Endothelial cell of umbilical vein (primary cell): Measurements from ENCODE around the gene SPRY1. TPM values are rescaled to one million over a fixed set of nuclear protein-coding genes. Genes with fewer than 3 reads are reported as not detected.

Source experiments
- BruUV-seq: library from RNA; stranded (reverse); fragments of 400-500 nt; replicated peaks from 2 replicates; lab custom pipeline; 2021; lab: Mats Ljungman, UMichigan
- CTCF ChIA-PET: fragments of 300-600, 350-600 bp; sonication (Branson Sonifier 250); formaldehyde crosslinking; loops from one replicate; lab custom pipeline; 2021; ENCODE audit warnings: antibody characterized with exemption, inconsistent platforms; lab: Charles Lee
- POLR2A ChIA-PET: fragments of 300-600, 350-600 bp; sonication (Branson Sonifier 250); formaldehyde crosslinking; loops from one replicate; lab custom pipeline; 2021; ENCODE audit warnings: antibody characterized with exemption, inconsistent platforms; lab: Charles Lee
- DNase-seq: peaks from one replicate; pipeline ENCODE4 v3.0.0-alpha.2; 2011; ENCODE audit warnings: low read depth, low spot score
- FAIRE-seq: peaks from 2 replicates; lab custom pipeline; 2011; peaks lifted over from hg19 to GRCh38; lab: Jason Lieb, UNC
- H2AFZ ChIP-seq: 2 replicates; pipeline ENCODE4 v1.6.0; 2012; ENCODE audit warnings: low read depth, low read length, control low read depth, inconsistent platforms
- H3K27ac ChIP-seq: 2 replicates; pipeline ENCODE4 v1.5.1; 2011; ENCODE audit warnings: low read depth, mild to moderate bottlenecking, control low read depth, low read length, moderate library complexity; ENCODE audit not compliant: insufficient read depth
- H3K27me3 ChIP-seq, 2 experiments: 2 replicates each; pipeline versions ENCODE4 v1.6.0 to v1.6.1; 2011; ENCODE audit warnings: low read length in 2 of 2, mixed read lengths in 1 of 2; ENCODE audit not compliant: control insufficient read depth in 2 of 2, insufficient read depth in 2 of 2
- H3K36me3 ChIP-seq, 2 experiments: 2 replicates in 1 of 2; 3 replicates in 1 of 2; pipeline ENCODE4 v1.5.1; 2011; ENCODE audit warnings: low read length in 2 of 2, mild to moderate bottlenecking in 1 of 2, moderate library complexity in 1 of 2; ENCODE audit not compliant: control insufficient read depth in 2 of 2, insufficient read depth in 2 of 2; ENCODE audit errors: extremely low read depth in 1 of 2
- H3K4me1 ChIP-seq: 3 replicates; pipeline ENCODE4 v1.5.1; 2011; ENCODE audit warnings: mild to moderate bottlenecking, low read length; ENCODE audit not compliant: control insufficient read depth, insufficient read depth; ENCODE audit errors: extremely low read depth
- H3K4me2 ChIP-seq: 2 replicates; pipeline ENCODE4 v1.6.1; 2011; ENCODE audit warnings: low read length, control low read depth, mixed read lengths; ENCODE audit not compliant: insufficient read depth
- H3K4me3 ChIP-seq, 3 experiments: fragments of 200-600 bp in 1 of 3; sonication (generic), shearing (Covaris generic) in 1 of 3; replicated peaks in 1 of 3; 2 replicates each; pipeline ENCODE4 v1.5.1; 2011 to 2016; ENCODE audit warnings: control low read depth in 3 of 3, low read length in 3 of 3, mild to moderate bottlenecking in 2 of 3, inconsistent platforms in 1 of 3, low read depth in 1 of 3, moderate library complexity in 1 of 3; ENCODE audit not compliant: insufficient read depth in 1 of 3
- H3K79me2 ChIP-seq: 2 replicates; pipeline ENCODE4 v1.6.0; 2012; ENCODE audit warnings: low read length, inconsistent platforms; ENCODE audit not compliant: control insufficient read depth, insufficient read depth
- H3K9ac ChIP-seq: replicated peaks from 2 replicates; pipeline ENCODE3; 2011; ENCODE audit warnings: low read length, control low read depth; ENCODE audit not compliant: insufficient read depth; ENCODE audit errors: extremely low read depth
- H3K9me1 ChIP-seq: replicated peaks from 3 replicates; pipeline ENCODE4 v1.6.0; 2011; ENCODE audit warnings: mild to moderate bottlenecking, low read length; ENCODE audit not compliant: control insufficient read depth, insufficient read depth; ENCODE audit errors: extremely low read depth
- H3K9me3 ChIP-seq: replicated peaks from 2 replicates; pipeline ENCODE4 v1.5.1; 2012; ENCODE audit warnings: low read length, inconsistent platforms; ENCODE audit not compliant: control insufficient read depth, insufficient read depth
- H4K20me1 ChIP-seq: replicated peaks from 2 replicates; pipeline ENCODE3; 2011; ENCODE audit warnings: mild to moderate bottlenecking, low read length; ENCODE audit not compliant: control insufficient read depth, insufficient read depth; ENCODE audit errors: extremely low read depth
- GATA2 ChIP-seq: IDR thresholded peaks from 2 replicates; pipeline ENCODE4 v1.7.0; 2011; ENCODE audit warnings: low read depth, mild to moderate bottlenecking, moderate library complexity, mixed read lengths, low read length; ENCODE audit not compliant: insufficient read length, insufficient read depth
- MAX ChIP-seq: IDR thresholded peaks from 2 replicates; pipeline ENCODE4 v1.6.1; 2011; ENCODE audit not compliant: insufficient read depth, insufficient read length
- POLR2A ChIP-seq: IDR thresholded peaks from 2 replicates; pipeline ENCODE4 v1.6.1; 2012; ENCODE audit warnings: low read depth, mild to moderate bottlenecking, control low read depth, low read length
- POLR2AphosphoS5 ChIP-seq: IDR thresholded peaks from 2 replicates; pipeline ENCODE4 v1.6.1; 2012; ENCODE audit warnings: low read depth, mild to moderate bottlenecking, control low read depth, low read length, moderate library complexity; ENCODE audit not compliant: insufficient read depth
- dilution Hi-C: fragments of 300-500 bp; cut with MboI; formaldehyde crosslinking; loops from one replicate; pipeline ENCODE4 v1.15.0; 2019; ENCODE audit warnings: low sequenced_read_pairs; ENCODE audit not compliant: extremely low pct_ligation_motif_present
- intact Hi-C: fragments of 100-400 bp; cut with micrococcal nuclease; formaldehyde crosslinking; loops from one replicate; pipeline ENCODE4 v1.10.0; 2022
- polyA plus RNA-seq, 4 experiments: library from polyadenylated mRNA; depleted of rRNA in 3 of 4; stranded (reverse) in 3 of 4; unstranded in 1 of 4; fragments of >200 nt; gene quantifications; 2 replicates each; pipeline versions ENCODE4 v1.2.1 to v1.2.3, GENCODE V29; 2011 to 2012; ENCODE audit warnings: missing spikeins in 1 of 4
- total RNA-seq: library from RNA; stranded (reverse); gene quantifications from 2 replicates; pipeline ENCODE4 v1.2.3, GENCODE V29; 2021

The SPRY1 gene
- total and polyA plus RNA-seq, 2 donors (not counting 3 experiments of a cell fraction or from before 2014, with no cell fraction given), result 14.1 to 43.7 TPM

- DNase-seq (no peak), FAIRE-seq (no peak)
- dilution Hi-C loops, result no loop called here
- Histone ChIP-seq H3K79me2 (no peaks in the 10 kb centered on the region), H3K9me1 (no peaks in the 10 kb centered on the region), H3K9me3 (no peaks in the 10 kb centered on the region), H3K4me3 (no peak overlapping the region), H4K20me1 (no peaks in the 10 kb centered on the region), H3K27ac (no peak overlapping the region), H3K9ac (no peak overlapping the region), H3K36me3 (no peaks in the 10 kb centered on the region), H3K27me3 (no peaks in the 10 kb centered on the region), H3K4me1 (peaks cover 20% of the 10 kb centered on the region), H3K4me2 (no peak overlapping the region), H2AFZ (no peak overlapping the region)
- ChIA-PET POLR2A (no interaction called here), CTCF (no interaction called here)
- intact Hi-C loops, result no loop called here
- TF ChIP-seq POLR2A (no peak), POLR2AphosphoS5 (no peak), MAX (no peak)
- no TSS peak for BruUV-seq
Measured at GRCh38 chr4:123365412-123365811, 31.2 kb upstream of the SPRY1 start.

- no TSS peak for BruUV-seq
- ChIA-PET CTCF (no interaction called here), POLR2A (no interaction called here)
- Histone ChIP-seq H2AFZ (no peak overlapping the region), H3K9ac (no peak overlapping the region), H3K79me2 (no peaks in the 10 kb centered on the region), H3K27me3 (no peaks in the 10 kb centered on the region), H3K4me2 (no peak overlapping the region), H3K27ac (no peak overlapping the region), H3K9me3 (no peaks in the 10 kb centered on the region), H3K36me3 (no peaks in the 10 kb centered on the region), H3K4me3 (no peak overlapping the region), H4K20me1 (no peaks in the 10 kb centered on the region), H3K4me1 (peaks cover 11% of the 10 kb centered on the region), H3K9me1 (no peaks in the 10 kb centered on the region)
- intact Hi-C loops, result no loop called here
- FAIRE-seq (no peak), DNase-seq (no peak)
- dilution Hi-C loops, result no loop called here
- no peak for TF ChIP-seq POLR2A
- no peak for TF ChIP-seq GATA2
- no peak for TF ChIP-seq MAX
Measured at GRCh38 chr4:123366144-123366748, 30.3 kb upstream of the SPRY1 start.
